GM19023 (cell line): ENCODE measurements around the gene VN1R5.
A peak's percentile ranks its signal among the peaks of the same experiment; 100 is the strongest.
"Not testable (repeated sequence)": the region's sequence is repeated elsewhere in the genome, so short reads cannot be mapped to it uniquely, and the experiment has no call there.

Experiments used
- ATAC-seq: cut with Tn5 transposase; IDR thresholded peaks from one replicate; pipeline ENCODE4 v1.9.1; 2021; ENCODE audit warnings: mild to moderate bottlenecking, moderate library complexity; ENCODE audit not compliant: unreplicated experiment

Gene VN1R5

GRCh38 chr1:247255772-247256171, at the start of gene VN1R5:
Gene VN1R5, plus strand, starts transcription at chr1:247256072.
- not testable (repeated sequence) for ATAC-seq

- no peak for ATAC-seq
These were observed 46.5 kb upstream of the VN1R5 start for GRCh38 chr1:247209396-247209795.

- ATAC-seq = peak; percentile 9
These were observed 45.9 kb upstream of the VN1R5 start for GRCh38 chr1:247210062-247210375.

GRCh38 chr1:247210376-247211117, 45.3 kb upstream of the VN1R5 start:
- ATAC-seq = peak; percentile 93

GRCh38 chr1:247211339-247211738, 44.5 kb upstream of the VN1R5 start:
- ATAC-seq = no peak

GRCh38 chr1:247212012-247212411, 43.9 kb upstream of the VN1R5 start:
- peak; percentile 48 for ATAC-seq

- ATAC-seq = no peak
These were observed 43.0 kb upstream of the VN1R5 start for GRCh38 chr1:247212627-247213617.

- no peak for ATAC-seq
These were observed 39.6 kb upstream of the VN1R5 start for GRCh38 chr1:247216261-247216660.

- no peak for ATAC-seq
These were observed 37.7 kb upstream of the VN1R5 start for GRCh38 chr1:247218121-247218651.

- ATAC-seq = not testable (repeated sequence)
These were observed 35.6 kb upstream of the VN1R5 start for GRCh38 chr1:247220280-247220679.

- ATAC-seq = no peak
These were observed 33.0 kb upstream of the VN1R5 start for GRCh38 chr1:247222840-247223239.

- ATAC-seq = no peak
These were observed 31.1 kb upstream of the VN1R5 start for GRCh38 chr1:247224822-247225221.

- no peak for ATAC-seq
These were observed 27.7 kb upstream of the VN1R5 start for GRCh38 chr1:247228133-247228532.

- ATAC-seq = no peak
These were observed 14.2 kb upstream of the VN1R5 start for GRCh38 chr1:247241691-247242090.

- ATAC-seq = no peak
These were observed 12.2 kb upstream of the VN1R5 start for GRCh38 chr1:247243524-247244137.

GRCh38 chr1:247246325-247247115, 9.4 kb upstream of the VN1R5 start:
- ATAC-seq = no peak

GRCh38 chr1:247247568-247247967, 8.3 kb upstream of the VN1R5 start:
- ATAC-seq = no peak

GRCh38 chr1:247266053-247266452, 10.2 kb downstream of the VN1R5 start:
- ATAC-seq = no peak

GRCh38 chr1:247268390-247269045, 12.6 kb downstream of the VN1R5 start:
- ATAC-seq = no peak

- no peak for ATAC-seq
These were observed 13.3 kb downstream of the VN1R5 start for GRCh38 chr1:247269133-247269532.
